HG03354 (cell line): Measurements from ENCODE around the gene SYT15.
"Not testable (repeated sequence)": the region's sequence is repeated elsewhere in the genome, so short reads cannot be mapped to it uniquely, and the experiment has no call there.

Experiments
- ATAC-seq: cut with Tn5 transposase; IDR thresholded peaks from one replicate; pipeline ENCODE4 v1.9.1; 2021; ENCODE audit warnings: mild to moderate bottlenecking; ENCODE audit not compliant: unreplicated experiment, poor library complexity, severe bottlenecking

SYT15 gene

DNA sequence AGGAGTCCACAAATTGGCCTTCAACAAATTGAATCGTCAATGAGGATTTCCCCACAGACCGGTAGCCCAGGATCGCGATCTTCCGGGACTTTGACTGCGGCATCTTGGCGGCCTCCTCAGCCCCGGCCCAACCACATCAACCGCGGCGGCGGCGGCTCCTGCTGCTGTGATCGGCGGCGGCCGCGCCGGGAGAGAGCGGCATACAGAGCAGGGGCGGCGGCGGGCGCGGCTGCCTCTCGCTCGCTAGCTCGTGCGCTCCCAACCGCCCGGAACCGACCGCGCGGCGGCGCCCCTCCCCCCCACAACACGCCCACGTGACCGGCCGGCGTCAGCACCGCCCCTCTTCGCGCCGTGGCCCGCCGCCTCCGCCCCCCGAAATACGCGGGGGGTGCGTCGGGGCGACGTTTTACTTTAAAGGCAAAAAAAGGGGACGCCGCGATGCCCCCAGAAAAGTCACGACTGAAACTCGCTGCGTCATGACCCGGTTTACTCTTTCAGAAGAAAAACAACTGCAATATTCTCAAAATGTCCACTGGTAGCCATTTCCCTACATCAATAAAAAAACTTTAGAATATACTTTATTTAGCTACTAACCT lies 56.5 kb downstream of the SYT15 start:
- peak; percentile 81 for ATAC-seq

DNA sequence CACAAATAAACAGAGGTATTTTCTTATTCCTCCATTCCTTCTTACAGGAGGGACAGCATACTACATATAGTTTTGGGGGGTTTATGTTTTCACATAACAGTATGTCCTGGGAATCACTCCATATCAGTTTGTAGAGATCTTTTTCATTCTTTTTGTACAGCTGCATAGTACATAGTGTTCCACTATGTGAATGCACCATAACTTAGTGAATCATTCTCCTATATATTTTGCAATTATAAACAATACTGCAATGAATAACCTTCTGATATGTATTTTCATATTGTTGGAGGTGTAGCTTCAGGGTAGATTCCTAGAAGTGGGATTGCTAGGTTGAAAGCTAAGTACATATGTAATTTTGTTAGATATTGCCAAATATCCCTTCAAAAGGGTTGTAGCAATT lies 61.1 kb downstream of the SYT15 start:
- ATAC-seq: not testable (repeated sequence)
